Activated naive CD8-positive, alpha-beta T cell treated with anti-CD3 and anti-CD28 coated beads, Interleukin-2, amount 50 U/mL, for 24 hours (primary cell): Measurements from ENCODE around the gene KREMEN1.

Experiments
- ATAC-seq: fragments of 150-1000 bp; cut with Tn5 transposase; one replicate; pipeline ENCODE4 v1.10.0; 2021
- DNase-seq: peaks from one replicate; pipeline ENCODE4 v3.0.0; 2021
- H3K27ac Mint-ChIP-seq: one replicate; pipeline ENCODE4 v1.8.0; 2021; ENCODE audit warnings: mild to moderate bottlenecking, mixed read lengths
- H3K27me3 Mint-ChIP-seq: one replicate; pipeline ENCODE4 v1.8.0; 2021; ENCODE audit warnings: mixed read lengths
- H3K36me3 Mint-ChIP-seq: one replicate; pipeline ENCODE4 v1.8.0; 2021; ENCODE audit warnings: low read depth, mixed read lengths
- H3K4me1 Mint-ChIP-seq: one replicate; pipeline ENCODE4 v1.8.0; 2021; ENCODE audit warnings: mixed read lengths
- H3K4me3 Mint-ChIP-seq: one replicate; pipeline ENCODE4 v1.8.0; 2021; ENCODE audit warnings: mild to moderate bottlenecking, moderate library complexity, mixed read lengths
- H3K9me3 Mint-ChIP-seq: one replicate; pipeline ENCODE4 v1.8.0; 2021; ENCODE audit warnings: mixed read lengths

Gene KREMEN1

GRCh38 chr22:29166180-29166579 lies 93.3 kb downstream of the KREMEN1 start:
- Mint-ChIP-seq H3K9me3 (no peaks in the 10 kb centered on the region), H3K27ac (no peak overlapping the region), H3K27me3 (peaks cover 57% of the 10 kb centered on the region), H3K4me3 (no peak overlapping the region), H3K36me3 (no peaks in the 10 kb centered on the region), H3K4me1 (peaks cover 25% of the 10 kb centered on the region)
- DNase-seq (no peak), ATAC-seq (no peak)

- no peaks in the 10 kb centered on the region for H3K9me3 Mint-ChIP-seq
- peaks cover 25% of the 10 kb centered on the region for H3K4me1 Mint-ChIP-seq
- ATAC-seq (peak; percentile 95), DNase-seq (peak; percentile 77)
- H3K27me3 Mint-ChIP-seq, result peaks cover 60% of the 10 kb centered on the region
- peak overlapping the region; percentile 83 for H3K27ac Mint-ChIP-seq
- H3K36me3 Mint-ChIP-seq, result no peaks in the 10 kb centered on the region
- H3K4me3 Mint-ChIP-seq, result peak overlapping the region; percentile 46
Observed at GRCh38 chr22:29167032-29167911, 94.4 kb downstream of the KREMEN1 start.

- no peak overlapping the region for H3K27ac Mint-ChIP-seq
- peaks cover 21% of the 10 kb centered on the region for H3K9me3 Mint-ChIP-seq
- no peak for DNase-seq
- H3K27me3 Mint-ChIP-seq, result peaks cover 45% of the 10 kb centered on the region
- peaks cover 14% of the 10 kb centered on the region for H3K4me1 Mint-ChIP-seq
- peaks cover 6% of the 10 kb centered on the region for H3K36me3 Mint-ChIP-seq
- ATAC-seq, result no peak
- no peak overlapping the region for H3K4me3 Mint-ChIP-seq
Observed at GRCh38 chr22:29171721-29172120, 98.9 kb downstream of the KREMEN1 start.

GRCh38 chr22:29172216-29172615 lies 99.4 kb downstream of the KREMEN1 start:
- Mint-ChIP-seq H3K36me3 (peaks cover 6% of the 10 kb centered on the region), H3K27ac (no peak overlapping the region), H3K4me1 (peaks cover 9% of the 10 kb centered on the region), H3K27me3 (peaks cover 43% of the 10 kb centered on the region), H3K4me3 (no peak overlapping the region), H3K9me3 (peaks cover 21% of the 10 kb centered on the region)
- DNase-seq, result no peak
- ATAC-seq, result no peak

- peaks cover 21% of the 10 kb centered on the region for H3K9me3 Mint-ChIP-seq
- ATAC-seq, result no peak
- peaks cover 6% of the 10 kb centered on the region for H3K36me3 Mint-ChIP-seq
- no peak overlapping the region for H3K27ac Mint-ChIP-seq
- H3K27me3 Mint-ChIP-seq, result peaks cover 25% of the 10 kb centered on the region
- H3K4me3 Mint-ChIP-seq, result no peak overlapping the region
- no peaks in the 10 kb centered on the region for H3K4me1 Mint-ChIP-seq
- DNase-seq, result no peak
Observed at GRCh38 chr22:29175312-29175835, 102.5 kb downstream of the KREMEN1 start.

GRCh38 chr22:29183971-29184848 lies 111.4 kb downstream of the KREMEN1 start:
- Mint-ChIP-seq H3K27me3 (peaks cover 9% of the 10 kb centered on the region), H3K9me3 (no peaks in the 10 kb centered on the region), H3K4me1 (no peaks in the 10 kb centered on the region), H3K36me3 (no peaks in the 10 kb centered on the region), H3K27ac (no peak overlapping the region), H3K4me3 (no peak overlapping the region)
- DNase-seq (no peak), ATAC-seq (no peak)

GRCh38 chr22:29184849-29185490 lies 112.1 kb downstream of the KREMEN1 start:
- no peaks in the 10 kb centered on the region for H3K9me3 Mint-ChIP-seq
- H3K27ac Mint-ChIP-seq, result no peak overlapping the region
- H3K36me3 Mint-ChIP-seq, result no peaks in the 10 kb centered on the region
- no peak overlapping the region for H3K4me3 Mint-ChIP-seq
- no peaks in the 10 kb centered on the region for H3K4me1 Mint-ChIP-seq
- H3K27me3 Mint-ChIP-seq, result peaks cover 9% of the 10 kb centered on the region
- ATAC-seq (no peak), DNase-seq (no peak)

GRCh38 chr22:29186302-29186701 lies 113.5 kb downstream of the KREMEN1 start:
- H3K27ac Mint-ChIP-seq, result no peak overlapping the region
- peaks cover 9% of the 10 kb centered on the region for H3K27me3 Mint-ChIP-seq
- ATAC-seq (no peak), DNase-seq (no peak)
- H3K36me3 Mint-ChIP-seq, result no peaks in the 10 kb centered on the region
- H3K9me3 Mint-ChIP-seq, result no peaks in the 10 kb centered on the region
- no peak overlapping the region for H3K4me3 Mint-ChIP-seq
- no peaks in the 10 kb centered on the region for H3K4me1 Mint-ChIP-seq

- Mint-ChIP-seq H3K27me3 (peaks cover 9% of the 10 kb centered on the region), H3K9me3 (no peaks in the 10 kb centered on the region), H3K36me3 (no peaks in the 10 kb centered on the region), H3K4me3 (no peak overlapping the region), H3K27ac (no peak overlapping the region), H3K4me1 (no peaks in the 10 kb centered on the region)
- DNase-seq (no peak), ATAC-seq (no peak)
Observed at GRCh38 chr22:29187831-29188230, 115.0 kb downstream of the KREMEN1 start.

GRCh38 chr22:29190051-29190450 lies 117.2 kb downstream of the KREMEN1 start:
- H3K27me3 Mint-ChIP-seq, result peaks cover 9% of the 10 kb centered on the region
- no peak overlapping the region for H3K27ac Mint-ChIP-seq
- ATAC-seq (no peak), DNase-seq (no peak)
- peaks cover 4% of the 10 kb centered on the region for H3K9me3 Mint-ChIP-seq
- H3K36me3 Mint-ChIP-seq, result peaks cover 2% of the 10 kb centered on the region
- no peaks in the 10 kb centered on the region for H3K4me1 Mint-ChIP-seq
- H3K4me3 Mint-ChIP-seq, result no peak overlapping the region

GRCh38 chr22:29190918-29191317 lies 118.1 kb downstream of the KREMEN1 start:
- DNase-seq, result no peak
- Mint-ChIP-seq H3K9me3 (peaks cover 4% of the 10 kb centered on the region), H3K4me3 (no peak overlapping the region), H3K4me1 (no peaks in the 10 kb centered on the region), H3K27ac (no peak overlapping the region), H3K36me3 (peaks cover 2% of the 10 kb centered on the region), H3K27me3 (peaks cover 9% of the 10 kb centered on the region)
- ATAC-seq, result no peak

GRCh38 chr22:29193021-29193420 lies 120.2 kb downstream of the KREMEN1 start:
- H3K27me3 Mint-ChIP-seq, result peaks cover 17% of the 10 kb centered on the region
- peaks cover 2% of the 10 kb centered on the region for H3K36me3 Mint-ChIP-seq
- no peak overlapping the region for H3K4me3 Mint-ChIP-seq
- H3K4me1 Mint-ChIP-seq, result no peaks in the 10 kb centered on the region
- DNase-seq (no peak), ATAC-seq (no peak)
- peaks cover 4% of the 10 kb centered on the region for H3K9me3 Mint-ChIP-seq
- no peak overlapping the region for H3K27ac Mint-ChIP-seq

GRCh38 chr22:29194184-29194583 lies 121.3 kb downstream of the KREMEN1 start:
- Mint-ChIP-seq H3K9me3 (peaks cover 4% of the 10 kb centered on the region), H3K27me3 (peaks cover 14% of the 10 kb centered on the region), H3K4me3 (no peak overlapping the region), H3K36me3 (peaks cover 2% of the 10 kb centered on the region), H3K4me1 (no peaks in the 10 kb centered on the region), H3K27ac (no peak overlapping the region)
- no peak for ATAC-seq
- no peak for DNase-seq
